ENCODE results near the gene MEIS2. TPM values are rescaled to one million over a fixed set of nuclear protein-coding genes. Genes with fewer than 3 reads are reported as not detected.

MEIS2 gene
- total RNA-seq, 2 experiments from 2014 or later = 0.14 TPM; not detected in 1

DNA sequence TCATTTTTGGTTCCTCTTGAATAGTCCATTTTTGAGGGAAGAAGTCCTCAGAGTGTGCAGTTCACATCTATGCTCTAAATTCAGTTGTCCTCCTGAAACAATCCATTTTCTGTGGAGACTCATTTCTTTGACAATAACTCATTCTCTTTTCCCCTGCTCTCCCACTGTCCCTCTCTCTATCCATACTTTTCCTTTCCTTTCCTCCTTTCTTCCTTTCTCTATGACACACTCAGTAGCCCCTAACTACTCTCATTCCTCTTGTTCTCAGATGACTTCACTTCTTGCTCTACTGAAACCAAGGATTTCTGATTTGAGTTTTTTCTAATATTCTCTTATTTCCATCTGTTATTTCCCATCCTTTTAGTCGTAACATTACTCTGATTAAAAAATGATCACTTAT, 16.7 kb upstream of the MEIS2 start:
- intact Hi-C loops (cut with micrococcal nuclease) = no loop called here
- Mint-ChIP-seq H3K4me1 (ENCODE audit: low read depth) (no peaks in the 10 kb centered on the region), H3K27ac (no peak overlapping the region), H3K9me3 (no peaks in the 10 kb centered on the region), H3K27me3 (peaks cover 25% of the 10 kb centered on the region), H3K36me3 (ENCODE audit: low read depth) (no peaks in the 10 kb centered on the region), H3K4me3 (no peak overlapping the region)
- POLR2A ChIA-PET = no interaction called here
- TF ChIP-seq, protein P1, sequence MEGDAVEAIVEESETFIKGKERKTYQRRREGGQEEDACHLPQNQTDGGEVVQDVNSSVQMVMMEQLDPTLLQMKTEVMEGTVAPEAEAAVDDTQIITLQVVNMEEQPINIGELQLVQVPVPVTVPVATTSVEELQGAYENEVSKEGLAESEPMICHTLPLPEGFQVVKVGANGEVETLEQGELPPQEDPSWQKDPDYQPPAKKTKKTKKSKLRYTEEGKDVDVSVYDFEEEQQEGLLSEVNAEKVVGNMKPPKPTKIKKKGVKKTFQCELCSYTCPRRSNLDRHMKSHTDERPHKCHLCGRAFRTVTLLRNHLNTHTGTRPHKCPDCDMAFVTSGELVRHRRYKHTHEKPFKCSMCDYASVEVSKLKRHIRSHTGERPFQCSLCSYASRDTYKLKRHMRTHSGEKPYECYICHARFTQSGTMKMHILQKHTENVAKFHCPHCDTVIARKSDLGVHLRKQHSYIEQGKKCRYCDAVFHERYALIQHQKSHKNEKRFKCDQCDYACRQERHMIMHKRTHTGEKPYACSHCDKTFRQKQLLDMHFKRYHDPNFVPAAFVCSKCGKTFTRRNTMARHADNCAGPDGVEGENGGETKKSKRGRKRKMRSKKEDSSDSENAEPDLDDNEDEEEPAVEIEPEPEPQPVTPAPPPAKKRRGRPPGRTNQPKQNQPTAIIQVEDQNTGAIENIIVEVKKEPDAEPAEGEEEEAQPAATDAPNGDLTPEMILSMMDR (IDR thresholded peaks at IDR 0.05) = no peak
- ATAC-seq (no peak), DNase-seq (no peak)
- CTCF ChIA-PET = no interaction called here

DNA sequence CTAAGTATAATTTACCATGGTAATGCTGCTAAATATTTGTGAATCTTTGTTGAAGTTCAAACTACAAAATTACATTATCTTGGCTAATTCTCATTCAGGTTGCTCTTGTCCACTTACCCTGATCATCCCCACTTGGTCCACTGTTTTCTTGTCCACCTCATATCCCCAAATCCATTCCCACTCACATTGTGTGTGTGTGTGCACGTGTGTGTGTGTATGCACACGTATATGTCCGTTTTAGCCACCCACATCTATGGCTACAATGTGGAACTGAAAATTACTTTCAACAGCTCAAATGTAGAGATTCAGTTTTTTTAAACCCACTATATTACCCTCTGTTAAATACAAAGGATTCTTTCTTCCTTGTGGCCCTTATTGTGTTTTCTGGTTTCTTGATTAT, 15.2 kb upstream of the MEIS2 start:
- H3K27ac Mint-ChIP-seq = no peak overlapping the region
- TF ChIP-seq, protein P1 (IDR thresholded peaks at IDR 0.05) = no peak
- ChIA-PET CTCF (no interaction called here), POLR2A (no interaction called here)
- H3K27me3 Mint-ChIP-seq = peaks cover 33% of the 10 kb centered on the region
- H3K36me3 Mint-ChIP-seq (ENCODE audit: low read depth) = peaks cover 2% of the 10 kb centered on the region
- DNase-seq = no peak
- no peaks in the 10 kb centered on the region for H3K9me3 Mint-ChIP-seq
- peaks cover 4% of the 10 kb centered on the region for H3K4me1 Mint-ChIP-seq (ENCODE audit: low read depth)
- H3K4me3 Mint-ChIP-seq = no peak overlapping the region
- intact Hi-C loops (cut with micrococcal nuclease) = no loop called here
- no peak for ATAC-seq

DNA sequence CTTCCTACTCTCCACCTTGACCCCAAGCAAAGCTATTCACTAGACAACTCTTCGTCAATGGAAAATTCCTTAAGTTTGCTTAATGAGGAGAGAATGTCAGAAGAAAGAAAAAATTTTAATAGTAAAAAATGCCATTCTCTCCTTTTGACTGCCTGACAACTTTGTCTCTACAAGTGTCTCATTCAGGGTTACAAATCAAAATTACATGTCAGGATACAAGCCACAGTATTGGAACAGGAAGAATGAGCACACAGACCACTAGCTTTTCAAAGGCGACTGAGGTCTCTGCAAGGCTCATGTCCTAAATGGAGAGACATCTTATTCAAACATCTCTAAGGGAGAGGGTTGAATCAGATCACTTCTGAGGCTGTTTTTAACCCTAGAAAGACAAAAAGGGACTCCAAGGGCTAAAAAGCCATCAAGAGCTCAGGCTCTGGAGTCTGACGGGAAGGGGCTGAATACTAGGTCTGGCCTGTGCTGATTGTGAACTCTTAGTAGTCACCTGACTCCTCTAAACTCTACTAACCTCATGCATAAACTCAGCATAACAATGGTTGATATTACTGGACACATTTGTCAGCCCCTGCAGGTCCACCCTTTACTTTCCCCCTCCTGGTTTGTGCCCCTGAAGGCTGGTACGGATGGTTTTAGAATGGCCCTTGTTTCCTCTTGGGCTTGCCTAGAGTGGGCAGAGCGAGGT, 12.8 kb upstream of the MEIS2 start:
- POLR2A ChIA-PET = no interaction called here
- TF ChIP-seq, protein P1 (IDR thresholded peaks at IDR 0.05) = no peak
- peaks cover 54% of the 10 kb centered on the region for H3K27me3 Mint-ChIP-seq
- no peak overlapping the region for H3K27ac Mint-ChIP-seq
- no peak for DNase-seq
- no peak for ATAC-seq
- H3K4me1 Mint-ChIP-seq (ENCODE audit: low read depth) = peaks cover 11% of the 10 kb centered on the region
- peaks cover 2% of the 10 kb centered on the region for H3K36me3 Mint-ChIP-seq (ENCODE audit: low read depth)
- CTCF ChIA-PET = no interaction called here
- H3K9me3 Mint-ChIP-seq = no peaks in the 10 kb centered on the region
- intact Hi-C loops (cut with micrococcal nuclease) = no loop called here
- no peak overlapping the region for H3K4me3 Mint-ChIP-seq

DNA sequence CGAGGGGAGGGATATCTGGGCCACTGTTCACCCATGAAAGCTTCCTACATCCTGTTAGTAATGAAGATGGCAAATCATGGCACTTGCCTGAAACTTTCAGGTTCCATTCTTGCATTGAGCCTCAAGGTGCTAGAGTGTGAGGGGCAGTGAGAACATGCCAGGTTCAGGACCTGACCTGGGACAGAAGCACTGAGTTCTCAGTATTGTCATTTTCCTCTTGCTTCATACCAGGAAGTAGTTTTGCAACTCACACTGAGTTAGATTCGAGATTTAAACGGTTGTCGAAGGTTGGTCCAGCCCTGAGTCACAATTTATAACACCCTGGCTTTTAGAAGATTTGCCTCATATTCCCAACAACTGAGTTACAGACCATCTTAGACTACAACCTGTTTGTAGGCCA, 11.8 kb upstream of the MEIS2 start:
- intact Hi-C loops (cut with micrococcal nuclease) = no loop called here
- CTCF ChIA-PET = no interaction called here
- H3K36me3 Mint-ChIP-seq (ENCODE audit: low read depth) = peaks cover 2% of the 10 kb centered on the region

DNA sequence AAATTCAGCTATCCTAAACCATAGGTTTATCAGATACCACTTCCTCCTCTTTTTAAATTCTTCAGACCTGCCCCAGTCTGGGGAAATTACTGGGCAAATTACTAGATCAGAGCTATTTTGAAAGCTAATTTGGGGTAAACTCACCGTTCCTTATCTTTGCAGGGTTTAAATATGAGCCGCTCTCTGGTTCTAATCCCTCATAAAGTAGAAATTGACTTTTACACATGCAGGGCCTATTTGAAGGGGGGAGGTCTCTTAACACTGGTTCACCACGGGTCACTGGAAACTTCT, 11.0 kb upstream of the MEIS2 start:
- intact Hi-C loops (cut with micrococcal nuclease) = no loop called here
- Mint-ChIP-seq H3K27ac (no peak overlapping the region), H3K4me1 (ENCODE audit: low read depth) (peaks cover 11% of the 10 kb centered on the region), H3K27me3 (peaks cover 70% of the 10 kb centered on the region), H3K4me3 (no peak overlapping the region), H3K9me3 (no peaks in the 10 kb centered on the region), H3K36me3 (ENCODE audit: low read depth) (peaks cover 4% of the 10 kb centered on the region)
- CTCF ChIA-PET = no interaction called here
- POLR2A ChIA-PET = interaction anchor here (0.6 kb wide), 1 partner anchor 582 kb away, joined by 3 read pairs; no protein-coding TSS in a partner anchor
- TF ChIP-seq, protein P1 (IDR thresholded peaks at IDR 0.05) = no peak
- DNase-seq (no peak), ATAC-seq (no peak)

More for the DNA sequence above, 11.8 kb upstream of the MEIS2 start:
- no peak overlapping the region for H3K27ac Mint-ChIP-seq
- POLR2A ChIA-PET = interaction anchor here (0.6 kb wide), 1 partner anchor 583 kb away, joined by 3 read pairs; no protein-coding TSS in a partner anchor
- peaks cover 11% of the 10 kb centered on the region for H3K4me1 Mint-ChIP-seq (ENCODE audit: low read depth)
- TF ChIP-seq, protein P1 (IDR thresholded peaks at IDR 0.05) = no peak
- no peak overlapping the region for H3K4me3 Mint-ChIP-seq
- DNase-seq (no peak), ATAC-seq (no peak)
- peaks cover 64% of the 10 kb centered on the region for H3K27me3 Mint-ChIP-seq
- H3K9me3 Mint-ChIP-seq = no peaks in the 10 kb centered on the region

Measured in activated CD8-positive, alpha-beta T cell treated with anti-CD3 and anti-CD28 coated beads for 36 hours (primary cell).